Astrocyte (in vitro differentiated cells and primary cell): Measurements from ENCODE around the gene CCL21.

ENCODE experiments used
- CTCF ChIP-seq: IDR thresholded peaks from 2 replicates; pipeline ENCODE4 v1.5.1; 2011; ENCODE audit warnings: low read depth, mild to moderate bottlenecking, inconsistent platforms, low read length, moderate library complexity; ENCODE audit not compliant: insufficient read depth
- EZH2 ChIP-seq: IDR thresholded peaks from 2 replicates; pipeline ENCODE4 v1.6.1; 2012; ENCODE audit warnings: mild to moderate bottlenecking, low read length, inconsistent platforms; ENCODE audit not compliant: insufficient read depth

GRCh38 chr9:34741628-34742027 is 31.7 kb upstream of the CCL21 start:
- TF ChIP-seq CTCF, result no peak
- TF ChIP-seq EZH2, result no peak
